IPS-11a (cell line): ENCODE data around the gene C10orf105.

Source experiments
- H3K4me3 ChIP-seq: one replicate; pipeline ENCODE4 v1.5.1; 2013; ENCODE audit warnings: low read depth, low read length, control low read depth

C10orf105 gene

GRCh38 chr10:71751515-71752224 is 32.1 kb upstream of the C10orf105 start:
- no peak overlapping the region for H3K4me3 ChIP-seq

GRCh38 chr10:71750986-71751385 is 31.4 kb upstream of the C10orf105 start:
- no peak overlapping the region for H3K4me3 ChIP-seq

- no peak overlapping the region for H3K4me3 ChIP-seq
These were observed 30.7 kb upstream of the C10orf105 start for GRCh38 chr10:71750124-71750841.

GRCh38 chr10:71749396-71749795 is 29.8 kb upstream of the C10orf105 start:
- no peak overlapping the region for H3K4me3 ChIP-seq

GRCh38 chr10:71748671-71749191 is 29.2 kb upstream of the C10orf105 start:
- no peak overlapping the region for H3K4me3 ChIP-seq

GRCh38 chr10:71747551-71748523 is 28.3 kb upstream of the C10orf105 start:
- no peak overlapping the region for H3K4me3 ChIP-seq

- H3K4me3 ChIP-seq, result no peak overlapping the region
These were observed 27.5 kb upstream of the C10orf105 start for GRCh38 chr10:71747039-71747531.

GRCh38 chr10:71746344-71747037 is 26.9 kb upstream of the C10orf105 start:
- H3K4me3 ChIP-seq, result no peak overlapping the region

- no peak overlapping the region for H3K4me3 ChIP-seq
These were observed 26.2 kb upstream of the C10orf105 start for GRCh38 chr10:71745664-71746250.

GRCh38 chr10:71744897-71745663 is 25.5 kb upstream of the C10orf105 start:
- H3K4me3 ChIP-seq, result no peak overlapping the region

GRCh38 chr10:71743866-71744265 is 24.3 kb upstream of the C10orf105 start:
- no peak overlapping the region for H3K4me3 ChIP-seq

GRCh38 chr10:71743089-71743838 is 23.7 kb upstream of the C10orf105 start:
- no peak overlapping the region for H3K4me3 ChIP-seq

GRCh38 chr10:71742301-71743088 is 22.9 kb upstream of the C10orf105 start:
- H3K4me3 ChIP-seq, result no peak overlapping the region

- H3K4me3 ChIP-seq, result no peak overlapping the region
These were observed 22.1 kb upstream of the C10orf105 start for GRCh38 chr10:71741671-71742070.

- H3K4me3 ChIP-seq, result no peak overlapping the region
These were observed 21.5 kb upstream of the C10orf105 start for GRCh38 chr10:71741029-71741428.

GRCh38 chr10:71740069-71740653 is 20.6 kb upstream of the C10orf105 start:
- H3K4me3 ChIP-seq, result no peak overlapping the region

- no peak overlapping the region for H3K4me3 ChIP-seq
These were observed 19.9 kb upstream of the C10orf105 start for GRCh38 chr10:71739358-71739900.
